MM.1S (cell line): ENCODE results near the gene RNGTT.

Experiments
- CTCF ChIP-seq: fragments of 300-600 bp; sonication (generic); IDR thresholded peaks from 2 replicates; pipeline ENCODE4 v1.5.1; 2016; ENCODE audit warnings: antibody characterized with exemption, low read length, mixed read lengths
- EZH2 ChIP-seq: fragments of 300-600 bp; sonication (generic); optimal IDR thresholded peaks from 2 replicates; pipeline ENCODE3; 2017; ENCODE audit warnings: low read depth, mild to moderate bottlenecking, antibody characterized with exemption, low read length, mixed read lengths

GRCh38 chr6:88835210-88835609, 128.2 kb downstream of the RNGTT start:
- no peak for TF ChIP-seq CTCF
- TF ChIP-seq EZH2: no peak
